ENCODE measurements around the gene MFAP1.
"Not testable (repeated sequence)": the region's sequence is repeated elsewhere in the genome, so short reads cannot be mapped to it uniquely, and the experiment has no call there.

Gene MFAP1

DNA sequence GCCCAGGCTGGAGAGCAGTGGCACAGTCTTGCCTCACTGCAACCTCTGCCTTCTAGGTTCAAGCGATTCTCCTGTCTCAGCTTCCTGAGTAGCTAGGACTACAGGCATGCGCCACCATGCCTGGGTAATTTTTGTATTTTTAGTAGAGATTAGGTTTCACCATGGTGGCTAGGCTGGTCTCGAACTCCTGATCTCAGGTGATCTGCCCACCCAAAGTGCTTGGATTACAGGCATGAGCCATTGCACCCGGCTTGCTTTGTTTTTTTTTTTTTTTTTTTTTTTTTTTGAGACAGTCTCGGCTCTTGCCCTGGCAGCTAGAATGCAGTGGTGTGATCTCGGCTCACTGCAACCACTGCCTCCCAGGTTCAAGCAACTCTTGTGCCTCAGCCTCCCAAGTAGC lies 8.0 kb upstream of the MFAP1 start:
- H3K27me3 Mint-ChIP-seq; DNase-seq (ENCODE audit: low spot score in 2 of 2); H3K9me3 Mint-ChIP-seq: not testable (repeated sequence)
- H3K27ac Mint-ChIP-seq (ENCODE audit: low read depth), result peak overlapping the region; percentile 44
- H3K36me3 Mint-ChIP-seq (ENCODE audit: insufficient read depth), result peaks cover 28% of the 10 kb centered on the region
- H3K4me1 Mint-ChIP-seq, result peaks cover 36% of the 10 kb centered on the region
- peak overlapping the region; percentile 30 for H3K4me3 Mint-ChIP-seq
- peak; percentile 14 for ATAC-seq (replicated peaks; ENCODE audit: extremely low read depth, poor library complexity, severe bottlenecking)

DNA sequence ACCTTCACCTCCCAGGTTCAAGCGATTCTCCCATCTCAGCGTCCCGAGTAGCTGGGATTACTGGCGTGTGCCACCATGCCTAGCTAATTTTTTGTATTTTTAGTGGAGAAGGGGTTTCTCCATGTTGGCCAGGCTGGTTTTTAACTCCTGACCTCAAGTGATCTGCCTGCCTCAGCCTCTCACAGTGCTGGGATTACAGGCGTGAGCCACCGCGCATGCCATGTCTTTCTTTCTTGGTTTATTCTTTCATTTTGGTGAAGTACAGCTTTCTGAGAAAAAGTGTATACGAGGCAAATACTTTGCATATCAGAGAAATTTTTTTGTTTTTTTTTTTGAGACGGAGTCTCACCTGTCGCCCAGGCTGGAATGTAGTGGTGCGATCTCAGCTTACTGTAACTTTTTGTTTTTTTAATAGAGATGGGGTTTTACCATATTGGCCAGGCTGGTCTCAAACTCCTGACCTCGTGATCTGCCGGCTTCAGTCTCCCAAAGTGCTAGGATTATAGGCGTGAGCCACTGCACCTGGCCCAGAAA lies 7.1 kb upstream of the MFAP1 start:
- not testable (repeated sequence) for ATAC-seq (replicated peaks; ENCODE audit: extremely low read depth, poor library complexity, severe bottlenecking); H3K27me3 Mint-ChIP-seq; H3K9me3 Mint-ChIP-seq; H3K27ac Mint-ChIP-seq (ENCODE audit: low read depth); DNase-seq (ENCODE audit: low spot score in 2 of 2)
- H3K36me3 Mint-ChIP-seq (ENCODE audit: insufficient read depth), result peaks cover 23% of the 10 kb centered on the region
- peak overlapping the region; percentile 30 for H3K4me3 Mint-ChIP-seq
- peaks cover 44% of the 10 kb centered on the region for H3K4me1 Mint-ChIP-seq

DNA sequence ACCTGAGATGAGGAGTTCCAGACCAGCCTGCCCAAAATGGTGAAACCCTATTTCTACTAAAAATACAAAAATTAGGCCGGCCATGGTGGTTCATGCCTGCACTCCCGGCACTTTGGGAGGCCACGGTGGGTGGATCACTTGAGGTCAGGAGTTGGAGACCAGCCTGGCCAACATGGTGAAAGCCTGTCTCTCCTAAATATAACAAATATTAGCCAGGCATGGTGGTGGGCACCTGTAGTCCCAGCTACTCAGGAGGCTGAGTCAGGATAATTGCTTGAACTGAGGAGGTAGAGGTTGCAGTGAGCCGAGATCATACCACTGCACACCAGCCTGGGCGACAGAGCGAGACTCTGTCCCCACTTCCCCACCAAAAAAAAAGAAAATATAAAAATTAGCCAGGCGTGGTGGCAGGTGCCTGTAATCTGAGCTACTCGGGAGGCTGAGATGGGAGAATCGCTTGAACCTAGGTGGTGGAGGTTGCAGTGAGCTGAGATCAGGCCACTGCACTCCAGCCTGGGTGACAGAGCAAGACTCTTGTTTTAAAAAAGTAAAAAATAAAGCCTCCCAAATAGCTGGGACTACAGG lies 6.3 kb upstream of the MFAP1 start:
- ATAC-seq (replicated peaks; ENCODE audit: extremely low read depth, poor library complexity, severe bottlenecking); H3K27ac Mint-ChIP-seq (ENCODE audit: low read depth); DNase-seq (ENCODE audit: low spot score in 2 of 2); H3K27me3 Mint-ChIP-seq; H3K9me3 Mint-ChIP-seq; H3K4me3 Mint-ChIP-seq: not testable (repeated sequence)
- Mint-ChIP-seq H3K4me1 (peaks cover 44% of the 10 kb centered on the region), H3K36me3 (ENCODE audit: insufficient read depth) (peaks cover 15% of the 10 kb centered on the region)

DNA sequence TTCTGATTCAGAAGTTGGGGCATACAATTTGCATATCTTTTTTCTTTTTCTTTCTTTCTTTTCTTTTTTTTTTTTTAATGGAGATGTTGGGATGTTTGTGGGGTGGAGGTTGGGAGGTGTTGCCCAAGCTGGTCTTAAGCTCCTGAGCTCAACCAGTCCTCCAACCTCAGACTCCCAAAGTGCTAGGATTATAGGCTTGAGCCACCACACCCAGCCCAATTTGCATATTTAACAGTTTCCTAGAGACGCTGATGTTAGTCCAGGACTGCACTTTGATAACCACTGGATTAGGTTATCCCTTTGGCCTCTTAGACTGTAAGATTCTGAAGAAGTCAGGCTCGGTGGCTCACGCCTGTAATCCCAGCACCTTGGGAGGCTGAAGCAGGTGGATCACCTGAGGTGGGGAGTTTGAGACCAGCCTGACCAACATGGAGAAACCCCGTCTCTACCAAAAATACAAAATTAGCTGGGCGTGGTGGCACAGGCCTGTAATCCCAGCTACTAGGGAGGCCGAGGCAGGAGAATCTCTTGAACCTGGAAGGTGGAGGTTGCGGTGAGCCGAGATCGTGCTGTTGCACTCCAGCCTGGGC lies 5.6 kb upstream of the MFAP1 start:
- Mint-ChIP-seq H3K27ac (ENCODE audit: low read depth) (peak overlapping the region; percentile 53), H3K36me3 (ENCODE audit: insufficient read depth) (peaks cover 11% of the 10 kb centered on the region), H3K4me1 (peaks cover 44% of the 10 kb centered on the region), H3K4me3 (peak overlapping the region; percentile 9)
- ATAC-seq (replicated peaks; ENCODE audit: extremely low read depth, poor library complexity, severe bottlenecking); H3K9me3 Mint-ChIP-seq; H3K27me3 Mint-ChIP-seq; DNase-seq (ENCODE audit: low spot score in 2 of 2): not testable (repeated sequence)

DNA sequence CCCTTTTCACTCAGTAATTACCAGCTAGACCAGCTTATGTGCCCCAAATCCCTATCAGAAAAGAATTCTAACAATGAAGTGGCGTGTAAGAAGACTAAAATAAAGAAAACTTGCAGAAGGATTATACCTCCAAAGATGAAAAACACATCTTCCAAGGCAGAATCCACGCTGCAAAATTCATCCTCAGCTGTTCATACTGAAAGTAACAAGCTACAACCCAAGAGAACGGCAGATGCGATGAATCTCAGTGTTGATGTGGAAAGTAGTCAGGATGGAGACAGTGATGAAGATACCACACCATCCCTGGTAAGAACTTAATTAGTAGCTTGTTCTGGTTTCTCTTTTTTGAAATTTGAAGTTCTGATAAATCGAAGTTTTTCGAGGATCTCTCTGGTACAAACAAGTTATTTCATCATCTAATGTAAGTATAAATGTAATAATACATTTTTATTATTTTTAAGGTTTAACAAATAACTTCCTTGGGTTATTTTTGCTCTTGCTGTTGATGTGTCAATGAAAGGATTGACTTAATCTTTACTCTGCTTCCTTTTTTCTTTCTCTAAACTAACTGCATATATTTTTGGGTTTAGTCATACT lies 3.7 kb upstream of the MFAP1 start:
- Mint-ChIP-seq H3K4me3 (peak overlapping the region; percentile 86), H3K36me3 (ENCODE audit: insufficient read depth) (peaks cover 11% of the 10 kb centered on the region), H3K4me1 (peaks cover 51% of the 10 kb centered on the region), H3K27me3 (no peaks in the 10 kb centered on the region), H3K27ac (ENCODE audit: low read depth) (peak overlapping the region; percentile 79), H3K9me3 (no peaks in the 10 kb centered on the region)
- DNase-seq (ENCODE audit: low spot score in 2 of 2), result no peak
- peak; percentile 43 for ATAC-seq (replicated peaks; ENCODE audit: extremely low read depth, poor library complexity, severe bottlenecking)

DNA sequence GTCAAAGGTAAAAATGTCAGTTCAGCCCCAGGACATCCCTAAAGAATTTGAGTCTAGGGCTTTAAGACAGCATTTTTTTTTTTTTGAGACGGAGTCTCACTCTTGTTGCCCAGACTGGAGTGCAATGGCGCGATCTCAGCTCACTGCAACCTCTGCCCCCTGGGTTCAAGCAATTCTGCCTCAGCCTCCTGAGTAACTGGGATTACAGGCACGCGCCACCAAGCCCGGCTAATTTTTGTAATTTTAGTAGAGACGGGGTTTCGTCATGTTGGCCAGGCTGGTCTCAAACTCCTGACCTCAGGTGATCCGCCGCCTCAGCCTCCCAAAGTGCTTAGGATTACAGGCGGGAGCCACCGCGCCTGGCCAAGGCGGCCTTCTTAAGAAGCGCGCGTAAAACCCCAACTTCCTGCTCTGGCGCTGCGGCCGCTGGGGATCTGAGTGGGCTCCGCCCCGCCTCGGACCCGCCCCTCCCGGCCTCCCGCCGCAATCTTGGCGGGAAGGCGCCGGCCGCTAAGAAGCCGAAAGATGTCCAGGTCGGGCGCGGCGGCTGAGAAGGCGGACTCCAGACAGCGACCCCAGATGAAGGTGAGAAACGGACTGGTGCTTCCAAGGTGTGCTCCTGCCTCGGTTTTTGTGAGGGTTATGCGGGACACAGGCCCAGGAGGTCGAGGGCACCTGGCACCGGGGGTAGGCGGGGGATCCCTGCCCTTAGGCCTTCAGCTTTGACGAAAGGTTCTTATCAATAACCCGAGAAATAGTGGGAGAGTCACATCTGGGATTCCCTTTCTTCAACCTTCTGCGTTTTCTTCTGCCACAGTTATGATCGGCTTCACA lies 2.2 kb upstream of the MFAP1 start, which contains the start of gene WDR76:
Gene WDR76 (plus strand): TSS at position 495 of the 834 bp plus-strand sequence. CDS start 31 bp downstream, at position 526.
- ATAC-seq (replicated peaks; ENCODE audit: extremely low read depth, poor library complexity, severe bottlenecking), result peak; percentile 47
- H3K4me1 Mint-ChIP-seq, result peaks cover 48% of the 10 kb centered on the region
- no peaks in the 10 kb centered on the region for H3K27me3 Mint-ChIP-seq
- peaks cover 13% of the 10 kb centered on the region for H3K36me3 Mint-ChIP-seq (ENCODE audit: insufficient read depth)
- peak within 1 kb of the TSS; percentile 79 for H3K27ac Mint-ChIP-seq (ENCODE audit: low read depth)
- peak; percentile 36 to 40 for DNase-seq (ENCODE audit: low spot score in 2 of 2)
- H3K4me3 Mint-ChIP-seq, result peak within 1 kb of the TSS; percentile 86
- no peaks in the 10 kb centered on the region for H3K9me3 Mint-ChIP-seq

DNA sequence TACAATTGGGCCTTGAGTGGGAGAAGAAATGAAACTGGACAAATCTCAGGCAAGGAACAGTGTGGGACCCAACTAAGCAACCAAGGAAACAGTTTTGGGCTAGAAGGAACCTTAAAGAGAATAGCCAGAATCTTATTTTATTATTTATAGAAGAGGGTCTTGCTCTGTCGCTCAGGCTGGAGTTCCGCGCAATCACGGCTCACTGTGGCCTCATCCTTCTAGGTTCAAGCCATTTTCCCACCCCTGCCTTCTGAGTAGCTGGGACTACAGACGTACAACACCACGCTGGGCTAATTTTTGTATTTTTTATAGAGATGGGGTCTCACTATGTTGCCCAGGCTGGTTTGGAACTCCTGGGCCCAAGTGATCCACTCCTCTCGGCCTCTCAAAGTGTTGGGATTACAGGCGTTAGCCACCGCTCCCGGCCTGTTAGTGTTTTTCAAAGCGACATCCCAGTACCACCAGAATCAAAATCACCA lies 1.6 kb upstream of the MFAP1 start:
- Mint-ChIP-seq H3K4me3 (peak overlapping the region; percentile 86), H3K4me1 (peaks cover 50% of the 10 kb centered on the region), H3K27me3 (no peaks in the 10 kb centered on the region), H3K27ac (ENCODE audit: low read depth) (peak overlapping the region; percentile 79), H3K9me3 (no peaks in the 10 kb centered on the region), H3K36me3 (ENCODE audit: insufficient read depth) (peaks cover 13% of the 10 kb centered on the region)
- ATAC-seq (replicated peaks; ENCODE audit: extremely low read depth, poor library complexity, severe bottlenecking), result no peak
- DNase-seq (ENCODE audit: low spot score in 2 of 2), result no peak

DNA sequence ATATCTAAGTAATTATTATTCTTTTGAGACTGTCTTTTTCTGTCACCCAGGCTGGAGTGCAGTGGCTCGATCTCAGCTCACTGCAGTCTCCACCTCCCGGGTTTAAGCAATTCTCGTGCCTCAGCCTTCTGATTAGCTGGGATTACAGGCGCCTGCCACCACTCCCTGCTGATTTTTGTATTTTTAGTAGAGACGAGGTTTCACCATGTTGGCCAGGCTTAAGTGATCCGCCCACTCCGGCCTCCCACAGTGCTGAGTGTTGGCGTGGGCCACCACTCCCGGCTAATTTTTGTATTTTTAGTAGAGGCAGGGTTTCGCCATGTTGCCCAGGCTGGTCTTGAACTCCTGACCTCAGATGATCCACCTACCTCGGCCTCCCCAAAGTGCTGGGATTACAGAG lies 815 bp upstream of the MFAP1 start:
- Mint-ChIP-seq H3K4me3 (peak overlapping the region; percentile 86), H3K36me3 (ENCODE audit: insufficient read depth) (peaks cover 15% of the 10 kb centered on the region)
- ATAC-seq (replicated peaks; ENCODE audit: extremely low read depth, poor library complexity, severe bottlenecking), result not testable (repeated sequence)

DNA sequence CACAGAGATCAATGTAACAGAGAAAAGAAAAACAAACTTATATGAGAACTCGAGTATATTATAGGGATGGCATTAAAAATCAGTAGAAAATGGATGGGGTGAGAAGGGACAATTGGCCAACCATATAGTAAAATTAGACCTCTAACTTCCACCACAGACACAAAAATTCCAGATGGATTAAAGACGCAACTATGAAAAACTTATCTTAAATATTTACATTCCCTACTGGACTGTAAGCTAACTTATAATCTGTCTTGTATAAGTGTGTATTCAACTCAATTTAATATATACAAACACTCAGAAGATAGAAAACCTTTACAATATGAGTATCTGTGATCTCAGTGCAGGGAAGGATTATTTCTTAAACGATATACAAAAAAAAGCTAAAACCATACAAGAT lies 3.0 kb downstream of the MFAP1 start:
- H3K4me3 Mint-ChIP-seq, result peak overlapping the region; percentile 53
- peaks cover 26% of the 10 kb centered on the region for H3K36me3 Mint-ChIP-seq (ENCODE audit: insufficient read depth)
- H3K4me1 Mint-ChIP-seq, result peaks cover 30% of the 10 kb centered on the region
- ATAC-seq (replicated peaks; ENCODE audit: extremely low read depth, poor library complexity, severe bottlenecking), result no peak
- no peaks in the 10 kb centered on the region for H3K9me3 Mint-ChIP-seq
- no peaks in the 10 kb centered on the region for H3K27me3 Mint-ChIP-seq
- peak overlapping the region; percentile 69 for H3K27ac Mint-ChIP-seq (ENCODE audit: low read depth)
- no peak for DNase-seq (ENCODE audit: low spot score in 2 of 2)

More for the DNA sequence above, 815 bp upstream of the MFAP1 start:
- H3K27me3 Mint-ChIP-seq; H3K27ac Mint-ChIP-seq (ENCODE audit: low read depth); DNase-seq (ENCODE audit: low spot score in 2 of 2); H3K9me3 Mint-ChIP-seq: not testable (repeated sequence)
- peaks cover 51% of the 10 kb centered on the region for H3K4me1 Mint-ChIP-seq

DNA sequence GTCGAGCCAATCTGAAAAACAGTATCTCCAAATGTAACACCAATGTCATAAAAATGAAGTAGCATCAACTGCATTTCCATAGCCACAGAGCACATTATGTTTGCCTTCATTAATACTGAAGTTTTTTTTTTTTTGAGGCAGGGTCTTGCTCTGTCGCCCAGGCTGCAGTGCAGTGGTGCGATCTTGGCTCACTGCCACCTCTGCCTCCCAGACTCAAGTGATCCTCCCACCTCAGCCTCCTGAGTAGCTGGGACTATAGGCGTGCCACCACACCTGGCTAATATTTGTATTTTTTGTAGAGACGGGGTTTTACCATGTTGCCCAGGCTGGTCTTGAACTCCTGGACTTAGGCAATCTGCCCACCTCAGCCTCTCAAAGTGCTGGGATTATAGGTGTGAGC lies 9.4 kb downstream of the MFAP1 start:
- H3K27ac Mint-ChIP-seq (ENCODE audit: low read depth); H3K27me3 Mint-ChIP-seq; DNase-seq (ENCODE audit: low spot score in 2 of 2); H3K9me3 Mint-ChIP-seq; ATAC-seq (replicated peaks; ENCODE audit: extremely low read depth, poor library complexity, severe bottlenecking); H3K4me3 Mint-ChIP-seq: not testable (repeated sequence)
- H3K4me1 Mint-ChIP-seq, result peaks cover 19% of the 10 kb centered on the region
- peaks cover 74% of the 10 kb centered on the region for H3K36me3 Mint-ChIP-seq (ENCODE audit: insufficient read depth)

DNA sequence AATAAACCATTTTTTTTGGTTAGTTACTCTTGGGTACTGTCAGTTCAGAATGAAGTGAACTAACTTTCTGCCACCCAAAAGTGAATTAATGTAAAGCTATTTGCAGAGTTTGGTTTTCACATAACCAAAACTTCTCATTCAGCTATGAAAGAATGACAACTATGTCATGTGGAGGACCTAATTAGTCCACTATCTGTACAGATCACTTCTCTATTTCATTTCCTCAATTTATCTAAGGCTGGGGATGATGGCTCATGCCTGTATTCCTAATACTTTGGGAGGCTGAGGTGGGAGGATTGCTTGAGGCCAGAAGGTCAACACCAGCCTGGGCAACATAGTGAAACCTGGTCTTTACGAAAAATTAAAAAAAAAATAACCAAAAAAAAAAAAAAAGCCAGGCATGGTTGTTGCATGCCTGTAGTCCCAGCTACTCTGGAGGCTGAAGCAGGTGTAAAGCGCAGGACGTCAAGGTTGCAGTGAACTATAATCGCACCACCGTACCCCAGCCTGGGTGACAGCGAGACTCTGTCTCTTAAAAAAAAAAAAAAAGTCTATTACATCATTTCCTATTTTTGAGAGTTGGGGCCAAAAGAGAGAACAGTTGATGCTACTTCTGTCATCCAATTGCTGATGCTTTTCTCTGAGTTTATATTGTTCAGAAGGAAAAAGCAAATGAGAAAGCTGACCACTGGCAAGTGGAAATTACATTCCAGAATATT lies 15.4 kb downstream of the MFAP1 start:
- Mint-ChIP-seq H3K36me3 (ENCODE audit: insufficient read depth) (peaks cover 83% of the 10 kb centered on the region), H3K27me3 (no peaks in the 10 kb centered on the region), H3K27ac (ENCODE audit: low read depth) (peak overlapping the region; percentile 64), H3K9me3 (no peaks in the 10 kb centered on the region), H3K4me3 (no peak overlapping the region), H3K4me1 (peaks cover 6% of the 10 kb centered on the region)
- no peak for ATAC-seq (replicated peaks; ENCODE audit: extremely low read depth, poor library complexity, severe bottlenecking)
- DNase-seq (ENCODE audit: low spot score in 2 of 2), result no peak

All from central memory CD8-positive, alpha-beta T cell (primary cell).